22Rv1 (cell line): ENCODE results near the gene CLK2.

Source experiments
- CTCF ChIP-seq: fragments of 450-650 bp; IDR thresholded peaks from 2 replicates; pipeline ENCODE4 v1.5.1; 2017; ENCODE audit warnings: mild to moderate bottlenecking
- ZFX ChIP-seq: fragments of 450-650 bp; IDR thresholded peaks from 2 replicates; pipeline ENCODE4 v1.6.1; 2017; ENCODE audit warnings: antibody characterized with exemption, borderline replicate concordance

GRCh38 chr1:155300553-155301329 lies 27.4 kb upstream of the CLK2 start:
- TF ChIP-seq CTCF (no peak), ZFX (no peak)
